Measurements from ENCODE around the gene H3-3A. TPM values are rescaled to one million over a fixed set of nuclear protein-coding genes. Genes with fewer than 3 reads are reported as not detected.

Gene H3-3A
- total RNA-seq, 1 experiment from 2014 or later, result 1,129 TPM

DNA sequence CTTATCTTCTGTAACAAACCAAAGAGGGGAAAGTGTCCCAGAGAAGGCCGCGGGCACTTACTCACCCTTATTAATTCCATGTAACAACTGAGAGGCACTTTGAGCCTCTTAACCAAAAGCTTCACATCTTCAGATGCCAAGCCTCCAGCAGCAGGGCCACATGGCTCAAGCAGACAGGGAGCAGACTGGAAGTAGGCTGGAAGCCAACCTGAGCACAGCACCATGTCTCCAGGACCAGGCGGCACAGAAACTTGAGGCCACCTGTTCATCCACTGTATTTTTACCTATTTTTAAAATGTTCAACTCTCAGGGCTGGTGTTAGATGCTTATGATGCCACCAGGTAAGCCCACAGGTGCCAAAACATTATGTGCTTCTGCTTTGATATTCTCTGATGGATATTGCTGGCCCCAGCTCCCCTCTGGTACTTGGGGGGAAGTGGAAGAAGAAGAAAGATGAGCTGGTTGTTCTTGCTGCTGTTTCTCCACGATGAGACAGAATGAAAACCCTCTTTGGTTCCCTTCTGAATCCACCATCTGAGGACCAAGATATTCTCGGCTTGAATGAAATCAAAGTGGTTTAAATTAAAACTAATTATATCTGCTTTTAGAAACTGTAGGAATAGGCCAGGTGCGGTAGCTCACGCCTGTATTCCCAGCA is 32.8 kb upstream of the H3-3A start:
- no peaks in the 10 kb centered on the region for H3K23me2 ChIP-seq (ENCODE audit: insufficient read length, low read depth, low read length, poor library complexity, severe bottlenecking)
- no peak overlapping the region for H2AFZ ChIP-seq (ENCODE audit: low read length)
- no peak overlapping the region for H4K8ac ChIP-seq (replicated peaks; ENCODE audit: insufficient read length, low read depth, low read length)
- H3K23ac ChIP-seq (ENCODE audit: insufficient read length, low read depth, low read length), result no peak overlapping the region
- no peaks in the 10 kb centered on the region for H3K27me3 ChIP-seq (ENCODE audit: insufficient read depth, low read length)
- no peak overlapping the region for H3K9ac ChIP-seq (ENCODE audit: extremely low read depth, insufficient read length, low read length)
- no CpG with 5 or more reads among the region's 7 CpGs for WGBS (ENCODE audit: extremely low coverage, insufficient read length, low lambda C conversion rate)
- H3K27ac Mint-ChIP-seq, result no peak overlapping the region
- H3K4me2 ChIP-seq (ENCODE audit: insufficient read depth, insufficient read length, low read length), result no peak overlapping the region
- no peak overlapping the region for H3T11ph ChIP-seq (ENCODE audit: low read length)
- H3K9me3 ChIP-seq (ENCODE audit: control insufficient read depth, low read depth, low read length), result no peaks in the 10 kb centered on the region
- no peaks in the 10 kb centered on the region for H3K9me3 Mint-ChIP-seq
- no peak overlapping the region for H3K14ac ChIP-seq (ENCODE audit: insufficient read depth, low read length)
- no peaks in the 10 kb centered on the region for H3K36me3 Mint-ChIP-seq (ENCODE audit: insufficient read depth in 1 of 3, low read depth in 3 of 3)
- H4K91ac ChIP-seq (ENCODE audit: insufficient read length, low read depth, low read length), result no peak overlapping the region
- no peak overlapping the region for H3K18ac ChIP-seq (ENCODE audit: insufficient read length, low read depth, low read length)
- H2BK20ac ChIP-seq (ENCODE audit: low read depth, low read length, poor library complexity, severe bottlenecking), result no peak overlapping the region
- no peaks in the 10 kb centered on the region; a peak in 1 of 4 replicates for H3K4me1 Mint-ChIP-seq
- H2AK5ac ChIP-seq (ENCODE audit: insufficient read length, low read length), result no peak overlapping the region
- H3K27ac ChIP-seq (ENCODE audit: insufficient read length, low read depth, low read length), result no peak overlapping the region
- no peak overlapping the region for H2BK12ac ChIP-seq (ENCODE audit: insufficient read length, low read depth, low read length)
- H3K79me1 ChIP-seq (ENCODE audit: insufficient read depth, low read depth, low read length, poor library complexity, severe bottlenecking), result no peaks in the 10 kb centered on the region
- H2BK5ac ChIP-seq (ENCODE audit: insufficient read length, low read length), result no peak overlapping the region
- no peak overlapping the region for H4K5ac ChIP-seq (ENCODE audit: insufficient read length, low read depth, low read length)
- no peak overlapping the region for H3K4ac ChIP-seq (ENCODE audit: low read depth, low read length)
- no peak overlapping the region for H2BK120ac ChIP-seq (ENCODE audit: low read depth, low read length, poor library complexity, severe bottlenecking)
- DNase-seq, result no peak
- no peaks in the 10 kb centered on the region for H3K4me1 ChIP-seq (ENCODE audit: insufficient read depth, low read length)
- H3K27me3 Mint-ChIP-seq (ENCODE audit: low read depth), result peaks cover 1% of the 10 kb centered on the region
- TF ChIP-seq, protein P1, sequence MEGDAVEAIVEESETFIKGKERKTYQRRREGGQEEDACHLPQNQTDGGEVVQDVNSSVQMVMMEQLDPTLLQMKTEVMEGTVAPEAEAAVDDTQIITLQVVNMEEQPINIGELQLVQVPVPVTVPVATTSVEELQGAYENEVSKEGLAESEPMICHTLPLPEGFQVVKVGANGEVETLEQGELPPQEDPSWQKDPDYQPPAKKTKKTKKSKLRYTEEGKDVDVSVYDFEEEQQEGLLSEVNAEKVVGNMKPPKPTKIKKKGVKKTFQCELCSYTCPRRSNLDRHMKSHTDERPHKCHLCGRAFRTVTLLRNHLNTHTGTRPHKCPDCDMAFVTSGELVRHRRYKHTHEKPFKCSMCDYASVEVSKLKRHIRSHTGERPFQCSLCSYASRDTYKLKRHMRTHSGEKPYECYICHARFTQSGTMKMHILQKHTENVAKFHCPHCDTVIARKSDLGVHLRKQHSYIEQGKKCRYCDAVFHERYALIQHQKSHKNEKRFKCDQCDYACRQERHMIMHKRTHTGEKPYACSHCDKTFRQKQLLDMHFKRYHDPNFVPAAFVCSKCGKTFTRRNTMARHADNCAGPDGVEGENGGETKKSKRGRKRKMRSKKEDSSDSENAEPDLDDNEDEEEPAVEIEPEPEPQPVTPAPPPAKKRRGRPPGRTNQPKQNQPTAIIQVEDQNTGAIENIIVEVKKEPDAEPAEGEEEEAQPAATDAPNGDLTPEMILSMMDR (conservative IDR thresholded peaks at IDR 0.05), result no peak
- H3K4me3 Mint-ChIP-seq, result no peak overlapping the region; a peak in 1 of 5 replicates
- no peaks in the 10 kb centered on the region for H3K79me2 ChIP-seq (ENCODE audit: insufficient read depth, low read length)
- H4K20me1 ChIP-seq (ENCODE audit: control insufficient read depth, insufficient read depth, insufficient read length), result no peaks in the 10 kb centered on the region
- H2BK15ac ChIP-seq (ENCODE audit: low read depth, low read length), result no peak overlapping the region
- H3K56ac ChIP-seq (ENCODE audit: insufficient read length, low read depth, low read length), result no peak overlapping the region
